Astrocyte (in vitro differentiated cells and primary cell): ENCODE data around the gene RHPN2.

ENCODE experiments used
- EZH2 ChIP-seq: IDR thresholded peaks from 2 replicates; pipeline ENCODE4 v1.6.1; 2012; ENCODE audit warnings: mild to moderate bottlenecking, low read length, inconsistent platforms; ENCODE audit not compliant: insufficient read depth
- TF ChIP-seq, protein P1 (sequence below): IDR thresholded peaks from 2 replicates; pipeline ENCODE4 v1.5.1; 2011; ENCODE audit warnings: low read depth, mild to moderate bottlenecking, inconsistent platforms, low read length, moderate library complexity; ENCODE audit not compliant: insufficient read depth

DNA sequence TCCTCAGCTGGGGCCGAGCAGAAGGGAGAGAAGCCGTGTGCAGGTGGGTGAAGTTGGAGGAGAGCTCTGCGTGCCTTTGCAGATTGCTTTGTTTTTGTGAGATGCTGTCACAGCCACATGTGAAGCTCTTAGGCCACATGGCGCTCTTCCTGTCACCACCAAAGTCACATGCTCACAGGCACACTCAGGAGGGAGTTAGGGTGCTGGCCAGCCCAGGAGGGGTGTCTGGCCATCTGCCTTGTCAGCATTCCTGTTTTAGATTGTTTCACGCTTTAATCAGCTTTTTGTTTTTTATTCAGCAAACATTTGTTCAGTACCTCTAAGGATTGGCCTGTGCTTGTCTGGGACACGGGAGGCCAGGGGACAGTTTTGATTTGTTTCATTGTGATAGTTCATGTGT, 38.2 kb upstream of the RHPN2 start:
- TF ChIP-seq, protein P1, sequence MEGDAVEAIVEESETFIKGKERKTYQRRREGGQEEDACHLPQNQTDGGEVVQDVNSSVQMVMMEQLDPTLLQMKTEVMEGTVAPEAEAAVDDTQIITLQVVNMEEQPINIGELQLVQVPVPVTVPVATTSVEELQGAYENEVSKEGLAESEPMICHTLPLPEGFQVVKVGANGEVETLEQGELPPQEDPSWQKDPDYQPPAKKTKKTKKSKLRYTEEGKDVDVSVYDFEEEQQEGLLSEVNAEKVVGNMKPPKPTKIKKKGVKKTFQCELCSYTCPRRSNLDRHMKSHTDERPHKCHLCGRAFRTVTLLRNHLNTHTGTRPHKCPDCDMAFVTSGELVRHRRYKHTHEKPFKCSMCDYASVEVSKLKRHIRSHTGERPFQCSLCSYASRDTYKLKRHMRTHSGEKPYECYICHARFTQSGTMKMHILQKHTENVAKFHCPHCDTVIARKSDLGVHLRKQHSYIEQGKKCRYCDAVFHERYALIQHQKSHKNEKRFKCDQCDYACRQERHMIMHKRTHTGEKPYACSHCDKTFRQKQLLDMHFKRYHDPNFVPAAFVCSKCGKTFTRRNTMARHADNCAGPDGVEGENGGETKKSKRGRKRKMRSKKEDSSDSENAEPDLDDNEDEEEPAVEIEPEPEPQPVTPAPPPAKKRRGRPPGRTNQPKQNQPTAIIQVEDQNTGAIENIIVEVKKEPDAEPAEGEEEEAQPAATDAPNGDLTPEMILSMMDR: no peak
- no peak for TF ChIP-seq EZH2
